OCI-LY7 (cell line): ENCODE results near the gene TMEM126A. TPM values are rescaled to one million over a fixed set of nuclear protein-coding genes. Genes with fewer than 3 reads are reported as not detected.

ENCODE experiments used
- BruUV-seq: library from RNA; stranded (reverse); fragments of 400-500 nt; replicated peaks from 2 replicates; lab custom pipeline; 2021; lab: Mats Ljungman, UMichigan
- CTCF ChIA-PET: fragments of 300-600 bp; sonication (Branson Sonifier 250); formaldehyde crosslinking; loops from one replicate; lab custom pipeline; 2022; ENCODE audit warnings: antibody characterized with exemption; ENCODE audit not compliant: unreplicated experiment; lab: Charles Lee
- POLR2A ChIA-PET: fragments of 300-600 bp; sonication (Branson Sonifier 250); formaldehyde crosslinking; loops from one replicate; lab custom pipeline; 2022; ENCODE audit warnings: antibody characterized with exemption; lab: Charles Lee
- DNase-seq: peaks from one replicate; pipeline ENCODE4 v3.0.0-alpha.2; 2015; ENCODE audit warnings: low spot score
- H2AFZ ChIP-seq: fragments of 200-600 bp; sonication (generic), shearing (Covaris generic); 2 replicates; pipeline ENCODE4 v1.6.1; 2014; ENCODE audit warnings: mild to moderate bottlenecking, antibody characterized with exemption, low read length, moderate library complexity
- H3K27ac ChIP-seq: fragments of 200-600 bp; sonication (generic); 2 replicates; pipeline ENCODE4 v1.5.1; 2014; ENCODE audit warnings: mixed run types, low read depth, mild to moderate bottlenecking, moderate library complexity, low read length, inconsistent platforms; ENCODE audit not compliant: poor library complexity, severe bottlenecking
- H3K36me3 ChIP-seq: fragments of 200-600 bp; sonication (generic); 2 replicates; pipeline ENCODE4 v1.6.1; 2014; ENCODE audit warnings: mild to moderate bottlenecking, antibody characterized with exemption, low read length, moderate library complexity, mixed read lengths; ENCODE audit not compliant: insufficient read depth
- H3K4me1 ChIP-seq: fragments of 200-600 bp; sonication (generic); 2 replicates; pipeline ENCODE4 v1.5.1; 2014; ENCODE audit warnings: mild to moderate bottlenecking, low read length; ENCODE audit not compliant: insufficient read depth, poor library complexity, severe bottlenecking
- H3K4me2 ChIP-seq: fragments of 200-600 bp; sonication (generic); 2 replicates; pipeline ENCODE4 v1.6.1; 2014; ENCODE audit warnings: mild to moderate bottlenecking, low read length
- H3K4me3 ChIP-seq: fragments of 200-600 bp; sonication (generic); 2 replicates; pipeline ENCODE4 v1.5.1; 2014; ENCODE audit warnings: mild to moderate bottlenecking, low read depth, low read length; ENCODE audit not compliant: poor library complexity, severe bottlenecking
- H3K79me2 ChIP-seq: fragments of 200-600 bp; sonication (generic); 2 replicates; pipeline ENCODE4 v1.6.1; 2016; ENCODE audit warnings: low read depth, mild to moderate bottlenecking, low read length, moderate library complexity, mixed read lengths; ENCODE audit not compliant: insufficient read depth
- H3K9me2 ChIP-seq: fragments of 200-600 bp; sonication (generic); 2 replicates; pipeline ENCODE4 v1.6.1; 2016; ENCODE audit warnings: mild to moderate bottlenecking, low read length, mixed read lengths; ENCODE audit not compliant: insufficient read depth
- H3K9me3 ChIP-seq: fragments of 200-600 bp; sonication (generic); 2 replicates; pipeline ENCODE4 v1.6.1; 2014; ENCODE audit warnings: mild to moderate bottlenecking, mixed run types, low read length, mixed read lengths
- H4K20me1 ChIP-seq: fragments of 200-600 bp; sonication (generic); 2 replicates; pipeline ENCODE4 v1.6.1; 2014; ENCODE audit warnings: mild to moderate bottlenecking, antibody characterized with exemption, low read length, moderate library complexity, mixed read lengths; ENCODE audit not compliant: insufficient read depth
- EZH2phosphoT487 ChIP-seq: fragments of 200-600 bp; sonication (generic); IDR thresholded peaks from 2 replicates; pipeline ENCODE4 v1.6.1; 2018; ENCODE audit warnings: low read depth, borderline replicate concordance, mild to moderate bottlenecking, mixed run types, antibody characterized with exemption, low read length, moderate library complexity, mixed read lengths
- intact Hi-C: fragments of 100-400 bp; cut with micrococcal nuclease; formaldehyde crosslinking; loops from one replicate; pipeline ENCODE4 v1.10.0; 2022; ENCODE audit not compliant: unreplicated experiment
- total RNA-seq, 2 experiments: library from RNA; depleted of rRNA in 1 of 2; stranded (reverse); fragments of >200 nt in 1 of 2; shearing (Covaris generic) in 1 of 2; gene quantifications; 2 replicates each; pipeline ENCODE4 v1.2.3, GENCODE V29; 2014 to 2022
- TF ChIP-seq, protein P1 (sequence below): fragments of 200-600 bp; sonication (generic); conservative IDR thresholded peaks from 2 replicates; pipeline ENCODE4 v1.5.1; 2014; ENCODE audit warnings: mild to moderate bottlenecking, antibody characterized with exemption, low read length, moderate library complexity, mixed read lengths

TMEM126A gene
- total RNA-seq, 2 experiments from 2014 or later = 16.8 to 25.6 TPM

DNA sequence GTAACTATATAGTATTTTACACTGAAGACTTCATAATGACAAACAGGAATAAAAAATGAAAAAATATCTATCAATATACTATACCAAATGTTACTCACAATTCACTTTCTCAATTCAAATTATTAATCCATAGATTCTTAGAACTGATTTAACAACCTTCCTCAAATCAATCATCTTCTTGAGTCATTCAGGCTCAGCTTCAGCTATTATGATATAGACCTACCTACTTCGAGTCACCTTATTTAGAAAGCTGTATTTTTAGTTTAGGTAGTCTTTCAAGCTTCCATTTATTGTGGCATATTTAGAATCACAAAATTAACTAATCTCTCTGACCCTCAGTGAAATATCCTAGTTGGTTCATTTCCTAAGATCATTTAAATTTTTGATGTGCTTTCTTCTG is 9.0 kb downstream of the TMEM126A start:
- H3K79me2 ChIP-seq = peaks cover 68% of the 10 kb centered on the region
- DNase-seq = no peak
- no peaks in the 10 kb centered on the region for H3K9me2 ChIP-seq
- POLR2A ChIA-PET = interaction anchor here (1.3 to 6.8 kb wide), 3 partner anchors 9 to 355 kb away, joined by 3 to 94 read pairs (median 4); partner anchors contain the start of gene TMEM126A
- intact Hi-C loops = no loop called here
- no peak overlapping the region for H3K27ac ChIP-seq
- H3K4me2 ChIP-seq = no peak overlapping the region
- no TSS peak for BruUV-seq
- peaks cover 26% of the 10 kb centered on the region for H3K4me1 ChIP-seq
- H3K9me3 ChIP-seq = no peaks in the 10 kb centered on the region
- no peak overlapping the region for H2AFZ ChIP-seq
- no peak for TF ChIP-seq EZH2phosphoT487
- TF ChIP-seq, protein P1, sequence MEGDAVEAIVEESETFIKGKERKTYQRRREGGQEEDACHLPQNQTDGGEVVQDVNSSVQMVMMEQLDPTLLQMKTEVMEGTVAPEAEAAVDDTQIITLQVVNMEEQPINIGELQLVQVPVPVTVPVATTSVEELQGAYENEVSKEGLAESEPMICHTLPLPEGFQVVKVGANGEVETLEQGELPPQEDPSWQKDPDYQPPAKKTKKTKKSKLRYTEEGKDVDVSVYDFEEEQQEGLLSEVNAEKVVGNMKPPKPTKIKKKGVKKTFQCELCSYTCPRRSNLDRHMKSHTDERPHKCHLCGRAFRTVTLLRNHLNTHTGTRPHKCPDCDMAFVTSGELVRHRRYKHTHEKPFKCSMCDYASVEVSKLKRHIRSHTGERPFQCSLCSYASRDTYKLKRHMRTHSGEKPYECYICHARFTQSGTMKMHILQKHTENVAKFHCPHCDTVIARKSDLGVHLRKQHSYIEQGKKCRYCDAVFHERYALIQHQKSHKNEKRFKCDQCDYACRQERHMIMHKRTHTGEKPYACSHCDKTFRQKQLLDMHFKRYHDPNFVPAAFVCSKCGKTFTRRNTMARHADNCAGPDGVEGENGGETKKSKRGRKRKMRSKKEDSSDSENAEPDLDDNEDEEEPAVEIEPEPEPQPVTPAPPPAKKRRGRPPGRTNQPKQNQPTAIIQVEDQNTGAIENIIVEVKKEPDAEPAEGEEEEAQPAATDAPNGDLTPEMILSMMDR = no peak
- no peak overlapping the region for H3K4me3 ChIP-seq
- H3K36me3 ChIP-seq = peaks cover 90% of the 10 kb centered on the region
- H4K20me1 ChIP-seq = peaks cover 60% of the 10 kb centered on the region
- CTCF ChIA-PET = interaction anchor here (1.0 kb wide), 1 partner anchor 9 kb away, joined by 4 read pairs; the partner anchor contains the start of gene TMEM126A

GRCh38 chr11:85658180-85658579 is 10.4 kb downstream of the TMEM126A start:
- Histone ChIP-seq H2AFZ (no peak overlapping the region), H3K4me2 (0 out of 2 replicates have a peak overlapping the region, but pooled peaks have one; percentile 9), H3K79me2 (peaks cover 82% of the 10 kb centered on the region), H3K4me3 (no peak overlapping the region), H3K9me3 (no peaks in the 10 kb centered on the region), H4K20me1 (peaks cover 70% of the 10 kb centered on the region), H3K27ac (no peak overlapping the region), H3K36me3 (peaks cover 94% of the 10 kb centered on the region), H3K4me1 (peaks cover 26% of the 10 kb centered on the region), H3K9me2 (no peaks in the 10 kb centered on the region)
- intact Hi-C loops = no loop called here
- BruUV-seq = no TSS peak
- TF ChIP-seq EZH2phosphoT487 = no peak
- TF ChIP-seq, protein P1 = no peak
- ChIA-PET CTCF (no interaction called here), POLR2A (interaction anchor here (1.6 to 6.8 kb wide), 2 partner anchors 10 to 27 kb away, joined by 4 to 94 read pairs; partner anchors contain the start of gene TMEM126A)
- no peak for DNase-seq
